ENCODE measurements around the gene CORO6. TPM values are rescaled to one million over a fixed set of nuclear protein-coding genes. Genes with fewer than 3 reads are reported as not detected.

CORO6 gene
- total and polyA plus RNA-seq, 10 of the 15 experiments (the other 5 are each of a cell fraction or from before 2014, with no cell fraction given): 0.26 to 5.0 (median 1.7) TPM; not detected in 1

DNA sequence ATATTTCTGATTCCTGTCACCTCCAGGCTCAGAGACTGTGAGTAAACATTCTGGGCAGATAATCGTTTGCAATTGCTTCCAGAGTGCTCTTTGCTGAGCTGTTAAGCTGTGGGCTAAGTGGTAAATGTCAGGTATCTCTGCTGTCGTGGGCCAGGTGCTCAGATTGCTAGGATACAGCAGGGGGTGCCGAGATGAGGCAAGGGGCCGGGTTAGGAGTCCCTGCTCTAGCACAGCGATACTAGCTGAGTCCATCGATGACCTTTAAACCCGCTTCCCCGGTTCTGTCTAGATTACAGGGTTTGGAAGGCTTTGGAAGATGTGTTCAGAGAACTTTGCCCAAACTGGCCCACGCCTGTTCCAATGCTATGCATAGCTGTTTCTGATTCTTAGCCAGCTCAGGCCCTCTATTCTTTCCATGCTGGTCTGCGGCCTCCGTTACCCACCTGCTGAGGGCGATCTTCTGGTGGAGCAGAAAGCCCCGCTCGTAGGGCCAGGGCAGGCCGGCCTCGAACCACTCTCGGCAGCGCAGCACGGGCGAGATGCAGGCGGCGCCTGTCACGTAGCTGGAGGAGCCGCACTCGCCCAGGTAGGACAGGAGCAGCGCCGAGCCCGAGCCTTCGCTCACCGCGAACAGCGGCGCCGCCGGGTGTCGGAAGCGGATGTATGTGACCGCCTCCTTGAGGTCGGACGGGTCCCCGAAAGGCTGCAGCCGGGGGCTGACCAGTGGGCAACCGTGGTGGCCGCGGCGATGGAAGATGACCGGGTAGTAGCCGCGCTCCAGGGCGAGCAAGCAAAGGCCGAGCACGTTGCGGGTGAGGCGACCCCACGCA lies 56.9 kb downstream of the CORO6 start (continued):
- TF ChIP-seq, protein P1, sequence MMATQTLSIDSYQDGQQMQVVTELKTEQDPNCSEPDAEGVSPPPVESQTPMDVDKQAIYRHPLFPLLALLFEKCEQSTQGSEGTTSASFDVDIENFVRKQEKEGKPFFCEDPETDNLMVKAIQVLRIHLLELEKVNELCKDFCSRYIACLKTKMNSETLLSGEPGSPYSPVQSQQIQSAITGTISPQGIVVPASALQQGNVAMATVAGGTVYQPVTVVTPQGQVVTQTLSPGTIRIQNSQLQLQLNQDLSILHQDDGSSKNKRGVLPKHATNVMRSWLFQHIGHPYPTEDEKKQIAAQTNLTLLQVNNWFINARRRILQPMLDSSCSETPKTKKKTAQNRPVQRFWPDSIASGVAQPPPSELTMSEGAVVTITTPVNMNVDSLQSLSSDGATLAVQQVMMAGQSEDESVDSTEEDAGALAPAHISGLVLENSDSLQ (IDR thresholded peaks at IDR 0.05): peak; percentile 15; the same call in 1 of the 2 replicates
- TF ChIP-seq CREM (IDR thresholded peaks at IDR 0.05; ENCODE audit: low read depth): 0 out of 2 replicates have a peak, but pooled peaks have one; percentile 14
- TF ChIP-seq, protein P2, sequence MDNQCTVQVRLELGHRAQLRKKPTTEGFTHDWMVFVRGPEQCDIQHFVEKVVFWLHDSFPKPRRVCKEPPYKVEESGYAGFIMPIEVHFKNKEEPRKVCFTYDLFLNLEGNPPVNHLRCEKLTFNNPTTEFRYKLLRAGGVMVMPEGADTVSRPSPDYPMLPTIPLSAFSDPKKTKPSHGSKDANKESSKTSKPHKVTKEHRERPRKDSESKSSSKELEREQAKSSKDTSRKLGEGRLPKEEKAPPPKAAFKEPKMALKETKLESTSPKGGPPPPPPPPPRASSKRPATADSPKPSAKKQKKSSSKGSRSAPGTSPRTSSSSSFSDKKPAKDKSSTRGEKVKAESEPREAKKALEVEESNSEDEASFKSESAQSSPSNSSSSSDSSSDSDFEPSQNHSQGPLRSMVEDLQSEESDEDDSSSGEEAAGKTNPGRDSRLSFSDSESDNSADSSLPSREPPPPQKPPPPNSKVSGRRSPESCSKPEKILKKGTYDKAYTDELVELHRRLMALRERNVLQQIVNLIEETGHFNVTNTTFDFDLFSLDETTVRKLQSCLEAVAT (IDR thresholded peaks at IDR 0.05): peak; percentile 81
- TF ChIP-seq NR2C2 (IDR thresholded peaks at IDR 0.05; ENCODE audit: borderline replicate concordance, control insufficient read depth, insufficient read length, low read depth): no peak
- TF ChIP-seq CBX5 (IDR thresholded peaks at IDR 0.05; ENCODE audit: low read depth): no peak
- peak; percentile 26 for TF ChIP-seq GATAD2B (conservative IDR thresholded peaks at IDR 0.05; ENCODE audit: low read depth)
- TF ChIP-seq SREBF1 (IDR thresholded peaks at IDR 0.05; ENCODE audit: low read length): no peak
- TF ChIP-seq, protein P3, sequence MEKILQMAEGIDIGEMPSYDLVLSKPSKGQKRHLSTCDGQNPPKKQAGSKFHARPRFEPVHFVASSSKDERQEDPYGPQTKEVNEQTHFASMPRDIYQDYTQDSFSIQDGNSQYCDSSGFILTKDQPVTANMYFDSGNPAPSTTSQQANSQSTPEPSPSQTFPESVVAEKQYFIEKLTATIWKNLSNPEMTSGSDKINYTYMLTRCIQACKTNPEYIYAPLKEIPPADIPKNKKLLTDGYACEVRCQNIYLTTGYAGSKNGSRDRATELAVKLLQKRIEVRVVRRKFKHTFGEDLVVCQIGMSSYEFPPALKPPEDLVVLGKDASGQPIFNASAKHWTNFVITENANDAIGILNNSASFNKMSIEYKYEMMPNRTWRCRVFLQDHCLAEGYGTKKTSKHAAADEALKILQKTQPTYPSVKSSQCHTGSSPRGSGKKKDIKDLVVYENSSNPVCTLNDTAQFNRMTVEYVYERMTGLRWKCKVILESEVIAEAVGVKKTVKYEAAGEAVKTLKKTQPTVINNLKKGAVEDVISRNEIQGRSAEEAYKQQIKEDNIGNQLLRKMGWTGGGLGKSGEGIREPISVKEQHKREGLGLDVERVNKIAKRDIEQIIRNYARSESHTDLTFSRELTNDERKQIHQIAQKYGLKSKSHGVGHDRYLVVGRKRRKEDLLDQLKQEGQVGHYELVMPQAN (conservative IDR thresholded peaks at IDR 0.05): peak; percentile 31; the same call in 1 of the 2 replicates
- TF ChIP-seq, protein P4, sequence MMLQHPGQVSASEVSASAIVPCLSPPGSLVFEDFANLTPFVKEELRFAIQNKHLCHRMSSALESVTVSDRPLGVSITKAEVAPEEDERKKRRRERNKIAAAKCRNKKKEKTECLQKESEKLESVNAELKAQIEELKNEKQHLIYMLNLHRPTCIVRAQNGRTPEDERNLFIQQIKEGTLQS (IDR thresholded peaks at IDR 0.05; ENCODE audit: borderline replicate concordance, extremely low read depth, low read depth, low read length): no peak
- no peak for TF ChIP-seq ETV6 (conservative IDR thresholded peaks at IDR 0.05 in 1 of 2, IDR thresholded peaks at IDR 0.05 in 1 of 2; ENCODE audit: borderline replicate concordance in 1 of 2, low read depth in 1 of 2)

Small RNAs within 50 kb of the gene (small RNA-seq; reads per million reads assigned to genes)
- gene RNU6-920P: not detected

Other genes with a start within 250 kb of the CORO6 start
- gene TAOK1, start 232.5 kb downstream of the CORO6 start, total RNA-seq (2014; rRNA removed): 16.2 and 17.8 TPM in 2 replicates
- gene TAOK1, start 232.5 kb downstream of the CORO6 start, total RNA-seq (2014; rRNA removed; fragmentation: Illumina TruSeq; extraction: Trizol): 18.1 and 19.3 TPM in 2 replicates
- gene TAOK1, start 232.5 kb downstream of the CORO6 start, total RNA-seq (2021): 26.3 and 27.1 TPM in 2 replicates
- gene TAOK1, start 232.5 kb downstream of the CORO6 start, polyA plus RNA-seq (2011; rRNA removed): 18.6 and 27.6 TPM in 2 replicates
- 15.1 and 18.1 TPM in 2 replicates for gene TAOK1, start 232.5 kb downstream of the CORO6 start, polyA plus RNA-seq (2014; fragmentation: Illumina TruSeq; extraction: Trizol)
- gene TAOK1, start 232.5 kb downstream of the CORO6 start, polyA plus RNA-seq (2014; fragmentation: Nextera tagmentation; extraction: Ambion mirVana): 1 to 10 TPM; 2.4 to 3.4 TPM
- 7.7 and 8.5 TPM in 2 replicates for gene TAOK1, start 232.5 kb downstream of the CORO6 start, polyA plus RNA-seq (2014; rRNA removed)
- 1 to 10 TPM; 2.0 to 2.7 TPM for gene TAOK1, start 232.5 kb downstream of the CORO6 start, polyA plus RNA-seq (2016; fragmentation: Nextera tagmentation; extraction: Ambion mirVana)
- gene ABHD15, start 55.9 kb downstream of the CORO6 start, total RNA-seq (2014; rRNA removed): 6.5 and 7.5 TPM in 2 replicates
- gene ABHD15, start 55.9 kb downstream of the CORO6 start, total RNA-seq (2014; rRNA removed; fragmentation: Illumina TruSeq; extraction: Trizol): 5.1 and 5.2 TPM in 2 replicates
- gene ABHD15, start 55.9 kb downstream of the CORO6 start, total RNA-seq (2021): 9.0 and 9.2 TPM in 2 replicates
- gene ABHD15, start 55.9 kb downstream of the CORO6 start, polyA plus RNA-seq (2011; rRNA removed): 4.1 and 4.7 TPM in 2 replicates
- 5.3 and 5.8 TPM in 2 replicates for gene ABHD15, start 55.9 kb downstream of the CORO6 start, polyA plus RNA-seq (2014; fragmentation: Illumina TruSeq; extraction: Trizol)
- gene ABHD15, start 55.9 kb downstream of the CORO6 start, polyA plus RNA-seq (2014; fragmentation: Nextera tagmentation; extraction: Ambion mirVana): 1 to 10 TPM; 2.1 to 2.6 TPM
- gene ABHD15, start 55.9 kb downstream of the CORO6 start, polyA plus RNA-seq (2014; rRNA removed): 5.9 and 6.1 TPM in 2 replicates
- 1 to 10 TPM; 2.6 to 3.9 TPM for gene ABHD15, start 55.9 kb downstream of the CORO6 start, polyA plus RNA-seq (2016; fragmentation: Nextera tagmentation; extraction: Ambion mirVana)
- gene TP53I13, start 54.2 kb downstream of the CORO6 start, total RNA-seq (2014; rRNA removed): 30.9 and 33.4 TPM in 2 replicates
- gene TP53I13, start 54.2 kb downstream of the CORO6 start, total RNA-seq (2014; rRNA removed; fragmentation: Illumina TruSeq; extraction: Trizol): 8.6 and 10.4 TPM in 2 replicates
- 38.5 and 40.1 TPM in 2 replicates for gene TP53I13, start 54.2 kb downstream of the CORO6 start, total RNA-seq (2021)
- gene TP53I13, start 54.2 kb downstream of the CORO6 start, polyA plus RNA-seq (2011; rRNA removed): 5.5 and 8.8 TPM in 2 replicates
- gene TP53I13, start 54.2 kb downstream of the CORO6 start, polyA plus RNA-seq (2014; fragmentation: Illumina TruSeq; extraction: Trizol): 0.97 and 4.5 TPM in 2 replicates
- under 1 TPM in 1 of 2 experiments, not detected in 1; 0.31 TPM for gene TP53I13, start 54.2 kb downstream of the CORO6 start, polyA plus RNA-seq (2014; fragmentation: Nextera tagmentation; extraction: Ambion mirVana)
- gene TP53I13, start 54.2 kb downstream of the CORO6 start, polyA plus RNA-seq (2014; rRNA removed): 45.1 and 54.2 TPM in 2 replicates
- 10 to 100 TPM; 19.5 to 22.9 TPM for gene TP53I13, start 54.2 kb downstream of the CORO6 start, polyA plus RNA-seq (2016; fragmentation: Nextera tagmentation; extraction: Ambion mirVana)
- 24.2 and 30.6 TPM in 2 replicates for gene GIT1, start 33.3 kb downstream of the CORO6 start, total RNA-seq (2014; rRNA removed)
- gene GIT1, start 33.3 kb downstream of the CORO6 start, total RNA-seq (2014; rRNA removed; fragmentation: Illumina TruSeq; extraction: Trizol): 15.4 and 16.1 TPM in 2 replicates
- gene GIT1, start 33.3 kb downstream of the CORO6 start, total RNA-seq (2021): 45.1 and 45.3 TPM in 2 replicates
- 11.3 and 25.6 TPM in 2 replicates for gene GIT1, start 33.3 kb downstream of the CORO6 start, polyA plus RNA-seq (2011; rRNA removed)
- 20.0 and 32.4 TPM in 2 replicates for gene GIT1, start 33.3 kb downstream of the CORO6 start, polyA plus RNA-seq (2014; fragmentation: Illumina TruSeq; extraction: Trizol)
- under 1 TPM; 0.24 to 0.58 TPM for gene GIT1, start 33.3 kb downstream of the CORO6 start, polyA plus RNA-seq (2014; fragmentation: Nextera tagmentation; extraction: Ambion mirVana)
- 33.7 and 34.2 TPM in 2 replicates for gene GIT1, start 33.3 kb downstream of the CORO6 start, polyA plus RNA-seq (2014; rRNA removed)
- 1 to 10 TPM; 4.4 to 4.9 TPM for gene GIT1, start 33.3 kb downstream of the CORO6 start, polyA plus RNA-seq (2016; fragmentation: Nextera tagmentation; extraction: Ambion mirVana)
- gene ANKRD13B, start 29.8 kb downstream of the CORO6 start, total RNA-seq (2014; rRNA removed): 7.1 and 8.5 TPM in 2 replicates
- 2.5 and 2.9 TPM in 2 replicates for gene ANKRD13B, start 29.8 kb downstream of the CORO6 start, total RNA-seq (2014; rRNA removed; fragmentation: Illumina TruSeq; extraction: Trizol)
- gene ANKRD13B, start 29.8 kb downstream of the CORO6 start, total RNA-seq (2021): 14.0 and 15.0 TPM in 2 replicates
- 1.3 and 3.0 TPM in 2 replicates for gene ANKRD13B, start 29.8 kb downstream of the CORO6 start, polyA plus RNA-seq (2011; rRNA removed)
- gene ANKRD13B, start 29.8 kb downstream of the CORO6 start, polyA plus RNA-seq (2014; fragmentation: Illumina TruSeq; extraction: Trizol): 1.5 and 4.0 TPM in 2 replicates
- gene ANKRD13B, start 29.8 kb downstream of the CORO6 start, polyA plus RNA-seq (2014; fragmentation: Nextera tagmentation; extraction: Ambion mirVana): under 1 TPM; 0.18 to 0.53 TPM
- gene ANKRD13B, start 29.8 kb downstream of the CORO6 start, polyA plus RNA-seq (2014; rRNA removed): 14.9 and 15.9 TPM in 2 replicates
- 1 to 10 TPM; 1.6 to 2.1 TPM for gene ANKRD13B, start 29.8 kb downstream of the CORO6 start, polyA plus RNA-seq (2016; fragmentation: Nextera tagmentation; extraction: Ambion mirVana)